Keratinocyte (primary cell): ENCODE measurements around the gene CLBA1. TPM values are rescaled to one million over a fixed set of nuclear protein-coding genes. Genes with fewer than 3 reads are reported as not detected.

ENCODE experiments used
- DNase-seq: peaks from one replicate; pipeline ENCODE4 v3.0.0-alpha.2; 2011; ENCODE audit warnings: low read depth, missing footprints, low spot score
- FAIRE-seq: peaks from 2 replicates; lab custom pipeline; 2011; peaks lifted over from hg19 to GRCh38; lab: Jason Lieb, UNC
- H2AFZ ChIP-seq: 2 replicates; pipeline ENCODE4 v1.6.0; 2012; ENCODE audit warnings: low read length, control low read depth, inconsistent platforms; ENCODE audit not compliant: control insufficient read depth
- H3K27ac ChIP-seq: 2 replicates; pipeline ENCODE4 v1.5.1; 2011; ENCODE audit warnings: low read length; ENCODE audit not compliant: control insufficient read depth, insufficient read depth
- H3K27me3 ChIP-seq: 3 replicates; pipeline ENCODE4 v1.6.0; 2011; ENCODE audit warnings: low read length; ENCODE audit not compliant: control insufficient read depth, insufficient read depth; ENCODE audit errors: extremely low read depth
- H3K36me3 ChIP-seq, 2 experiments: 2 replicates in 1 of 2; 3 replicates in 1 of 2; pipeline ENCODE4 v1.5.1; 2011; ENCODE audit warnings: low read length in 2 of 2, mild to moderate bottlenecking in 1 of 2; ENCODE audit not compliant: control insufficient read depth in 2 of 2, insufficient read depth in 2 of 2; ENCODE audit errors: extremely low read depth in 1 of 2
- H3K4me1 ChIP-seq: 3 replicates; pipeline ENCODE4 v1.5.1; 2011; ENCODE audit warnings: low read length; ENCODE audit not compliant: control insufficient read depth, insufficient read depth; ENCODE audit errors: extremely low read depth
- H3K4me2 ChIP-seq: 3 replicates; pipeline ENCODE4 v1.6.0; 2011; ENCODE audit warnings: low read depth, low read length; ENCODE audit not compliant: control insufficient read depth, insufficient read depth; ENCODE audit errors: extremely low read depth
- H3K4me3 ChIP-seq, 3 experiments: fragments of 200-600 bp in 1 of 3; sonication (generic) in 1 of 3; 2 replicates in 2 of 3; 3 replicates in 1 of 3; pipeline ENCODE4 v1.5.1; 2011 to 2016; ENCODE audit warnings: low read length in 3 of 3, mild to moderate bottlenecking in 3 of 3, control low read depth in 2 of 3, inconsistent platforms in 1 of 3, low read depth in 1 of 3, mixed read lengths in 1 of 3, mixed run types in 1 of 3, moderate library complexity in 1 of 3; ENCODE audit not compliant: control insufficient read depth in 2 of 3, insufficient read depth in 2 of 3; ENCODE audit errors: extremely low read depth in 1 of 3
- H3K79me2 ChIP-seq: 2 replicates; pipeline ENCODE4 v1.6.0; 2012; ENCODE audit warnings: low read length; ENCODE audit not compliant: control insufficient read depth, insufficient read depth
- H3K9ac ChIP-seq: 3 replicates; pipeline ENCODE4 v1.6.0; 2011; ENCODE audit warnings: low read length; ENCODE audit not compliant: control insufficient read depth, insufficient read depth; ENCODE audit errors: extremely low read depth
- H3K9me1 ChIP-seq: 3 replicates; pipeline ENCODE4 v1.6.0; 2011; ENCODE audit warnings: low read length; ENCODE audit not compliant: control insufficient read depth, insufficient read depth; ENCODE audit errors: extremely low read depth
- H3K9me3 ChIP-seq: 2 replicates; pipeline ENCODE4 v1.5.1; 2012; ENCODE audit warnings: low read depth, low read length; ENCODE audit not compliant: control insufficient read depth
- H4K20me1 ChIP-seq: 3 replicates; pipeline ENCODE4 v1.6.0; 2011; ENCODE audit warnings: low read length; ENCODE audit not compliant: control insufficient read depth, insufficient read depth; ENCODE audit errors: extremely low read depth
- EZH2 ChIP-seq: IDR thresholded peaks from one replicate; pipeline ENCODE4 v1.6.1; 2012; ENCODE audit warnings: inconsistent platforms, mild to moderate bottlenecking, low read length, moderate library complexity
- dilution Hi-C: fragments of 300-500 bp; cut with MboI; formaldehyde crosslinking; loops from one replicate; pipeline ENCODE4 v1.7.0; 2020; ENCODE audit warnings: low sequenced_read_pairs; ENCODE audit not compliant: extremely low pct_ligation_motif_present
- polyA plus RNA-seq, 5 experiments: library from polyadenylated mRNA; depleted of rRNA in 3 of 5; stranded (reverse) in 3 of 5; stranded (forward) in 1 of 5; unstranded in 1 of 5; fragments of >200 nt; gene quantifications; 1 replicate in 1 of 5; 2 replicates in 3 of 5; 3 replicates in 1 of 5; pipeline versions ENCODE4 v1.2.1 to v1.2.3, GENCODE V29; 2011 to 2012; ENCODE audit warnings: missing spikeins in 2 of 5, low read depth in 1 of 5, low replicate concordance in 1 of 5
- TF ChIP-seq, protein P1 (sequence below), 3 experiments: IDR thresholded peaks in 1 of 3; conservative IDR thresholded peaks in 1 of 3; optimal IDR thresholded peaks in 1 of 3; 2 replicates in 2 of 3; 3 replicates in 1 of 3; pipeline versions ENCODE3 to v1.5.1; 2011; ENCODE audit warnings: low read length in 3 of 3, mild to moderate bottlenecking in 3 of 3, moderate library complexity in 2 of 3, control low read depth in 1 of 3, inconsistent platforms in 1 of 3; ENCODE audit not compliant: insufficient read depth in 2 of 3; ENCODE audit errors: extremely low read depth in 1 of 3

The CLBA1 gene
- polyA plus RNA-seq, 1 donor (not counting 4 experiments of a cell fraction or from before 2014, with no cell fraction given), result 8.6 TPM

- Histone ChIP-seq H3K36me3 (peaks cover 24 to 25% of the 10 kb centered on the region in 2 experiments), H3K79me2 (peaks cover 96% of the 10 kb centered on the region), H4K20me1 (peaks cover 57% of the 10 kb centered on the region), H3K9me1 (peaks cover 6% of the 10 kb centered on the region), H3K4me1 (peaks cover 44% of the 10 kb centered on the region), H2AFZ (no peak overlapping the region), H3K4me2 (peak overlapping the region; percentile 19), H3K9ac (no peak overlapping the region), H3K4me3 (no peak overlapping the region), H3K27me3 (no peaks in the 10 kb centered on the region), H3K27ac (no peak overlapping the region), H3K9me3 (no peaks in the 10 kb centered on the region)
- DNase-seq, result no peak
- peak; percentile 43 for FAIRE-seq
- TF ChIP-seq EZH2, result no peak
- TF ChIP-seq, protein P1, sequence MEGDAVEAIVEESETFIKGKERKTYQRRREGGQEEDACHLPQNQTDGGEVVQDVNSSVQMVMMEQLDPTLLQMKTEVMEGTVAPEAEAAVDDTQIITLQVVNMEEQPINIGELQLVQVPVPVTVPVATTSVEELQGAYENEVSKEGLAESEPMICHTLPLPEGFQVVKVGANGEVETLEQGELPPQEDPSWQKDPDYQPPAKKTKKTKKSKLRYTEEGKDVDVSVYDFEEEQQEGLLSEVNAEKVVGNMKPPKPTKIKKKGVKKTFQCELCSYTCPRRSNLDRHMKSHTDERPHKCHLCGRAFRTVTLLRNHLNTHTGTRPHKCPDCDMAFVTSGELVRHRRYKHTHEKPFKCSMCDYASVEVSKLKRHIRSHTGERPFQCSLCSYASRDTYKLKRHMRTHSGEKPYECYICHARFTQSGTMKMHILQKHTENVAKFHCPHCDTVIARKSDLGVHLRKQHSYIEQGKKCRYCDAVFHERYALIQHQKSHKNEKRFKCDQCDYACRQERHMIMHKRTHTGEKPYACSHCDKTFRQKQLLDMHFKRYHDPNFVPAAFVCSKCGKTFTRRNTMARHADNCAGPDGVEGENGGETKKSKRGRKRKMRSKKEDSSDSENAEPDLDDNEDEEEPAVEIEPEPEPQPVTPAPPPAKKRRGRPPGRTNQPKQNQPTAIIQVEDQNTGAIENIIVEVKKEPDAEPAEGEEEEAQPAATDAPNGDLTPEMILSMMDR (optimal IDR thresholded peaks at IDR 0.05 in 1 of 3, IDR thresholded peaks at IDR 0.05 in 1 of 3, conservative IDR thresholded peaks at IDR 0.05 in 1 of 3; ENCODE audit: extremely low read depth in 1 of 3, insufficient read depth in 2 of 3, low read length in 3 of 3), result peak; percentile 65 to 83 (median 72)
- dilution Hi-C loops, result no loop called here
These were observed 26.8 kb downstream of the CLBA1 start for GRCh38 chr14:105012171-105012985.

DNA sequence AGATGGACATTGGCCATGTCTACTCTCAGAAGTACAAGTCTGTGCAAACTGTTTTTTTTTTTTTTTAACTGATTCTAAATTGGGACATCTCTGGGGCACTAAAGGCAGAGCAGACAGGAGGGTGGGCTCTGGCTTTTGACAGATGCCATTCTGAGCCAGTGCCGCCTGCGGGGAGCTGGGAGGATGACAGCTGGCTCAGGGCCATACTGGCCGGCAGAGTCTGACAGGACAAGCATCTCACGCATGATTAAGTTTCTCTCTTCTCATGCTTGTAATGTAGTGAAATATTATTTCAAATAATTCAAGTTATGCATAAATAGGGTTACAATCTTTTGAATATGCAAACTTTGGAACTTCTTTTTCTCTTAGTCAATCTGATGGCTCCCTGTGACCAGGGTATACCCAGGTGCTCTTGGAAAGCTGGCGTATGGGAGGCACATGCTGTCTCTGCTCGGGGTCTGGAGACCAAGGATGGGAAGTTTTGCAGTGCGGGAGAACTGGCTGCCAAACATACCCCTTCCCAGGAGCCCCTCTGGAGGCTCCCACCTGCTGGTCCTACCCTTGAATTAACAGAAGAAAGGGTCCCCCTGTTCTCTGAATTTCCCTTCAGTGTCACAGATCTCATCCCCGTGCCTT, 27.7 kb downstream of the CLBA1 start:
- Histone ChIP-seq H3K4me2 (peak overlapping the region; percentile 42), H3K9ac (no peak overlapping the region), H3K36me3 (peaks cover 21 to 32% of the 10 kb centered on the region in 2 experiments), H2AFZ (no peak overlapping the region), H3K4me1 (peaks cover 52% of the 10 kb centered on the region), H3K27ac (no peak overlapping the region), H3K9me1 (peaks cover 6% of the 10 kb centered on the region), H4K20me1 (peaks cover 60% of the 10 kb centered on the region), H3K79me2 (peaks cover 96% of the 10 kb centered on the region), H3K27me3 (no peaks in the 10 kb centered on the region), H3K4me3 (no peak overlapping the region), H3K9me3 (no peaks in the 10 kb centered on the region)
- TF ChIP-seq, protein P1 (optimal IDR thresholded peaks at IDR 0.05 in 1 of 3, IDR thresholded peaks at IDR 0.05 in 1 of 3, conservative IDR thresholded peaks at IDR 0.05 in 1 of 3; ENCODE audit: extremely low read depth in 1 of 3, insufficient read depth in 2 of 3, low read length in 3 of 3), result peak in 1 of 3 experiments; percentile 17
- no peak for TF ChIP-seq EZH2
- DNase-seq (no peak), FAIRE-seq (peak; percentile 13)
- dilution Hi-C loops, result no loop called here
